Endothelial cell of umbilical vein (primary cell): ENCODE results near the gene CDK17. TPM values are rescaled to one million over a fixed set of nuclear protein-coding genes. Genes with fewer than 3 reads are reported as not detected.
"Not testable (repeated sequence)": the region's sequence is repeated elsewhere in the genome, so short reads cannot be mapped to it uniquely, and the experiment has no call there.

Experiments used
- BruUV-seq: library from RNA; stranded (reverse); fragments of 400-500 nt; replicated peaks from 2 replicates; lab custom pipeline; 2021; lab: Mats Ljungman, UMichigan
- CTCF ChIA-PET: fragments of 300-600, 350-600 bp; sonication (Branson Sonifier 250); formaldehyde crosslinking; loops from one replicate; lab custom pipeline; 2021; ENCODE audit warnings: antibody characterized with exemption, inconsistent platforms; lab: Charles Lee
- POLR2A ChIA-PET: fragments of 300-600, 350-600 bp; sonication (Branson Sonifier 250); formaldehyde crosslinking; loops from one replicate; lab custom pipeline; 2021; ENCODE audit warnings: antibody characterized with exemption, inconsistent platforms; lab: Charles Lee
- DNase-seq: peaks from one replicate; pipeline ENCODE4 v3.0.0-alpha.2; 2011; ENCODE audit warnings: low read depth, low spot score
- FAIRE-seq: peaks from 2 replicates; lab custom pipeline; 2011; peaks lifted over from hg19 to GRCh38; lab: Jason Lieb, UNC
- H2AFZ ChIP-seq: 2 replicates; pipeline ENCODE4 v1.6.0; 2012; ENCODE audit warnings: low read depth, low read length, control low read depth, inconsistent platforms
- H3K27ac ChIP-seq: 2 replicates; pipeline ENCODE4 v1.5.1; 2011; ENCODE audit warnings: low read depth, mild to moderate bottlenecking, control low read depth, low read length, moderate library complexity; ENCODE audit not compliant: insufficient read depth
- H3K27me3 ChIP-seq, 2 experiments: 2 replicates each; pipeline versions ENCODE4 v1.6.0 to v1.6.1; 2011; ENCODE audit warnings: low read length in 2 of 2, mixed read lengths in 1 of 2; ENCODE audit not compliant: control insufficient read depth in 2 of 2, insufficient read depth in 2 of 2
- H3K36me3 ChIP-seq, 2 experiments: 2 replicates in 1 of 2; 3 replicates in 1 of 2; pipeline ENCODE4 v1.5.1; 2011; ENCODE audit warnings: low read length in 2 of 2, mild to moderate bottlenecking in 1 of 2, moderate library complexity in 1 of 2; ENCODE audit not compliant: control insufficient read depth in 2 of 2, insufficient read depth in 2 of 2; ENCODE audit errors: extremely low read depth in 1 of 2
- H3K4me1 ChIP-seq: 3 replicates; pipeline ENCODE4 v1.5.1; 2011; ENCODE audit warnings: mild to moderate bottlenecking, low read length; ENCODE audit not compliant: control insufficient read depth, insufficient read depth; ENCODE audit errors: extremely low read depth
- H3K4me2 ChIP-seq: 2 replicates; pipeline ENCODE4 v1.6.1; 2011; ENCODE audit warnings: low read length, control low read depth, mixed read lengths; ENCODE audit not compliant: insufficient read depth
- H3K4me3 ChIP-seq, 3 experiments: fragments of 200-600 bp in 1 of 3; sonication (generic), shearing (Covaris generic) in 1 of 3; replicated peaks in 1 of 3; 2 replicates each; pipeline ENCODE4 v1.5.1; 2011 to 2016; ENCODE audit warnings: control low read depth in 3 of 3, low read length in 3 of 3, mild to moderate bottlenecking in 2 of 3, inconsistent platforms in 1 of 3, low read depth in 1 of 3, moderate library complexity in 1 of 3; ENCODE audit not compliant: insufficient read depth in 1 of 3
- H3K79me2 ChIP-seq: 2 replicates; pipeline ENCODE4 v1.6.0; 2012; ENCODE audit warnings: low read length, inconsistent platforms; ENCODE audit not compliant: control insufficient read depth, insufficient read depth
- H3K9ac ChIP-seq: replicated peaks from 2 replicates; pipeline ENCODE3; 2011; ENCODE audit warnings: low read length, control low read depth; ENCODE audit not compliant: insufficient read depth; ENCODE audit errors: extremely low read depth
- H3K9me1 ChIP-seq: replicated peaks from 3 replicates; pipeline ENCODE4 v1.6.0; 2011; ENCODE audit warnings: mild to moderate bottlenecking, low read length; ENCODE audit not compliant: control insufficient read depth, insufficient read depth; ENCODE audit errors: extremely low read depth
- H3K9me3 ChIP-seq: replicated peaks from 2 replicates; pipeline ENCODE4 v1.5.1; 2012; ENCODE audit warnings: low read length, inconsistent platforms; ENCODE audit not compliant: control insufficient read depth, insufficient read depth
- H4K20me1 ChIP-seq: replicated peaks from 2 replicates; pipeline ENCODE3; 2011; ENCODE audit warnings: mild to moderate bottlenecking, low read length; ENCODE audit not compliant: control insufficient read depth, insufficient read depth; ENCODE audit errors: extremely low read depth
- EZH2 ChIP-seq: IDR thresholded peaks from 2 replicates; pipeline ENCODE4 v1.6.1; 2012; ENCODE audit warnings: borderline replicate concordance, low read depth, mild to moderate bottlenecking, moderate library complexity, low read length, inconsistent platforms; ENCODE audit not compliant: severe bottlenecking
- JUN ChIP-seq: IDR thresholded peaks from 2 replicates; pipeline ENCODE4 v1.6.1; 2011; ENCODE audit warnings: borderline replicate concordance, low read depth; ENCODE audit not compliant: insufficient read length, insufficient read depth
- MAX ChIP-seq: IDR thresholded peaks from 2 replicates; pipeline ENCODE4 v1.6.1; 2011; ENCODE audit not compliant: insufficient read depth, insufficient read length
- MYC ChIP-seq: IDR thresholded peaks from one replicate; pipeline ENCODE4 v1.6.1; 2011; ENCODE audit warnings: mild to moderate bottlenecking, low read depth, low read length
- POLR2A ChIP-seq: IDR thresholded peaks from 2 replicates; pipeline ENCODE4 v1.6.1; 2012; ENCODE audit warnings: low read depth, mild to moderate bottlenecking, control low read depth, low read length
- POLR2AphosphoS5 ChIP-seq: IDR thresholded peaks from 2 replicates; pipeline ENCODE4 v1.6.1; 2012; ENCODE audit warnings: low read depth, mild to moderate bottlenecking, control low read depth, low read length, moderate library complexity; ENCODE audit not compliant: insufficient read depth
- dilution Hi-C: fragments of 300-500 bp; cut with MboI; formaldehyde crosslinking; loops from one replicate; pipeline ENCODE4 v1.15.0; 2019; ENCODE audit warnings: low sequenced_read_pairs; ENCODE audit not compliant: extremely low pct_ligation_motif_present
- intact Hi-C: fragments of 100-400 bp; cut with micrococcal nuclease; formaldehyde crosslinking; loops from one replicate; pipeline ENCODE4 v1.10.0; 2022
- polyA plus RNA-seq, 4 experiments: library from polyadenylated mRNA; depleted of rRNA in 3 of 4; stranded (reverse) in 3 of 4; unstranded in 1 of 4; fragments of >200 nt; gene quantifications; 2 replicates each; pipeline versions ENCODE4 v1.2.1 to v1.2.3, GENCODE V29; 2011 to 2012; ENCODE audit warnings: missing spikeins in 1 of 4
- total RNA-seq: library from RNA; stranded (reverse); gene quantifications from 2 replicates; pipeline ENCODE4 v1.2.3, GENCODE V29; 2021

CDK17 gene
- total and polyA plus RNA-seq, 2 donors (not counting 3 experiments of a cell fraction or from before 2014, with no cell fraction given): 61.1 to 176 TPM

DNA sequence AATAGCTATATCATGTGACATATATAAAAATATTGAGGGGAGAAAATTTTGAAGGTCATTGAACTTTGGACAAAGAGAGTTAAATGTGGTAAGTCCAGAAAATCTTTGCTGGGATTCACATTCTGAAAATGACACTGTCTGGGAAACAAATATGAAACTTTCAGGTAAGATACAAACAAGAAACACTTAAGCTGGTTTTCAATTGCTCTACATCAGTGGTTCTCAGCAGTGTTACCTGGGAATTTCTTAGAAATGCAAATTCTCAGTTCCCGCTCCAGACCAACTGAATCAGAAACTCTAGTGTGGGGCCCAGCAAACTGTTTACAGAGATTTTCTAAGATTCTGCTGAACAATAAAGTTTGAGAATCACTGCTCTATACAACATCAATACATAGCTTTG is 3.6 kb upstream of the CDK17 start:
- Histone ChIP-seq H3K36me3 (no peaks in the 10 kb centered on the region), H3K27ac (no peak overlapping the region), H3K9me3 (no peaks in the 10 kb centered on the region), H3K4me2 (no peak overlapping the region), H3K4me3 (no peak overlapping the region), H4K20me1 (no peaks in the 10 kb centered on the region), H3K9me1 (no peaks in the 10 kb centered on the region), H3K27me3 (no peaks in the 10 kb centered on the region), H2AFZ (no peak overlapping the region), H3K9ac (no peak overlapping the region), H3K4me1 (peaks cover 25% of the 10 kb centered on the region), H3K79me2 (peaks cover 20% of the 10 kb centered on the region)
- dilution Hi-C loops: no loop called here
- POLR2A ChIA-PET: interaction anchor here (0.9 to 1.5 kb wide), 5 partner anchors 16 to 44 kb away, joined by 3 to 6 read pairs (median 3); no protein-coding TSS in a partner anchor
- FAIRE-seq (peak; percentile 47), DNase-seq (no peak)
- intact Hi-C loops: loop anchor here (5.0 kb wide), 1 partner anchor 187 kb away; no protein-coding TSS in a partner anchor
- CTCF ChIA-PET: interaction anchor here (0.7 to 7.9 kb wide), 9 partner anchors 8 to 112 kb away, joined by 3 to 66 read pairs (median 6); no protein-coding TSS in a partner anchor
- TF ChIP-seq POLR2AphosphoS5 (no peak), EZH2 (no peak), MAX (no peak), MYC (no peak), JUN (no peak), POLR2A (no peak)
- no TSS peak for BruUV-seq

- H3K27ac ChIP-seq, H3K4me3 ChIP-seq, H3K36me3 ChIP-seq, H4K20me1 ChIP-seq, H3K9me1 ChIP-seq, H2AFZ ChIP-seq, BruUV-seq, H3K9me3 ChIP-seq, H3K27me3 ChIP-seq, H3K9ac ChIP-seq, DNase-seq, dilution Hi-C loops, H3K4me2 ChIP-seq, FAIRE-seq: not testable (repeated sequence)
- intact Hi-C loops: loop anchor here (5.0 kb wide), 1 partner anchor 185 kb away; no protein-coding TSS in a partner anchor
- Histone ChIP-seq H3K79me2 (peaks cover 33% of the 10 kb centered on the region), H3K4me1 (peaks cover 25% of the 10 kb centered on the region)
- ChIA-PET CTCF (interaction anchor here (1.9 to 7.9 kb wide), 5 partner anchors 10 to 114 kb away, joined by 5 to 66 read pairs (median 52); no protein-coding TSS in a partner anchor), POLR2A (interaction anchor here (2.5 kb wide), 1 partner anchor 17 kb away, joined by 13 read pairs; no protein-coding TSS in a partner anchor)
Observed at GRCh38 chr12:96402522-96402921, 2.3 kb upstream of the CDK17 start.
